HEK293 (cell line): ENCODE measurements around the gene PAPSS1.

Experiments used
- CTCF ChIA-PET: fragments of 350-600 bp; formaldehyde crosslinking; extraction: SDS; loops from one replicate; lab custom pipeline; 2021; ENCODE audit warnings: antibody characterized with exemption; lab: Yijun Ruan, JAX
- POLR2A ChIA-PET: fragments of 300-600 bp; formaldehyde crosslinking; extraction: SDS; loops from one replicate; lab custom pipeline; 2020; ENCODE audit warnings: antibody characterized with exemption, inconsistent platforms; lab: Yijun Ruan, JAX
- H3K27ac ChIP-seq: fragments of 200-500 bp; sonication (Bioruptor generic); 2 replicates; pipeline ENCODE4 v1.5.1; 2014; ENCODE audit warnings: low read depth, low read length, control low read depth, inconsistent platforms; ENCODE audit errors: extremely low read depth
- H3K36me3 ChIP-seq, 2 experiments: fragments of 200-500 bp in 1 of 2; sonication (Bioruptor generic) in 1 of 2; 1 replicate in 1 of 2; 2 replicates in 1 of 2; pipeline ENCODE4 v1.5.1; 2014 to 2017; ENCODE audit warnings: inconsistent platforms in 2 of 2, low read length in 2 of 2; ENCODE audit not compliant: control insufficient read depth in 2 of 2, insufficient read depth in 1 of 2
- H3K4me1 ChIP-seq: fragments of 200-500 bp; sonication (Bioruptor generic); 2 replicates; pipeline ENCODE4 v1.5.1; 2014; ENCODE audit warnings: mild to moderate bottlenecking, low read length, inconsistent platforms; ENCODE audit not compliant: control insufficient read depth, insufficient read depth
- H3K4me3 ChIP-seq: 2 replicates; pipeline ENCODE4 v1.5.1; 2011; ENCODE audit warnings: low read depth, mild to moderate bottlenecking, control low read depth, low read length, moderate library complexity
- H3K9me3 ChIP-seq: fragments of 200-500 bp; sonication (Bioruptor generic); 2 replicates; pipeline ENCODE4 v1.5.1; 2014; ENCODE audit warnings: low read depth, low read length, inconsistent platforms; ENCODE audit not compliant: control insufficient read depth, insufficient read depth
- HOXC10 ChIP-seq: sonication (generic); formaldehyde crosslinking; IDR thresholded peaks from 2 replicates; pipeline ENCODE4 v1.8.1; 2023; ENCODE audit warnings: mild to moderate bottlenecking, missing genetic modification reagents
- PRDM1 ChIP-seq: fragments of 450-650 bp; formaldehyde crosslinking; IDR thresholded peaks from 2 replicates; pipeline ENCODE4; 2016; ENCODE audit warnings: missing biosample characterization, missing genetic modification characterization
- SCRT1 ChIP-seq: fragments of 450-650 bp; formaldehyde crosslinking; IDR thresholded peaks from 2 replicates; pipeline ENCODE4 v1.5.1; 2016; ENCODE audit warnings: missing biosample characterization, missing genetic modification characterization, borderline replicate concordance
- SCRT2 ChIP-seq: fragments of 450-650 bp; formaldehyde crosslinking; IDR thresholded peaks from 2 replicates; pipeline ENCODE4 v1.5.1; 2016; ENCODE audit warnings: missing biosample characterization, missing genetic modification characterization
- YY2 ChIP-seq: fragments of 450-650 bp; formaldehyde crosslinking; IDR thresholded peaks from 2 replicates; pipeline ENCODE4 v1.5.1; 2016; ENCODE audit warnings: missing biosample characterization, missing genetic modification characterization
- ZBTB1 ChIP-seq: fragments of 450-650 bp; formaldehyde crosslinking; IDR thresholded peaks from 2 replicates; pipeline ENCODE4 v1.5.1; 2016; ENCODE audit warnings: missing biosample characterization, missing genetic modification characterization
- ZBTB21 ChIP-seq: fragments of 450-650 bp; formaldehyde crosslinking; IDR thresholded peaks from 2 replicates; pipeline ENCODE4 v1.5.1; 2017; ENCODE audit warnings: missing biosample characterization, missing genetic modification characterization
- ZIC2 ChIP-seq: fragments of 450-650 bp; formaldehyde crosslinking; IDR thresholded peaks from 2 replicates; pipeline ENCODE4 v1.5.1; 2016; ENCODE audit warnings: missing biosample characterization, missing genetic modification characterization
- ZNF175 ChIP-seq: fragments of 450-650 bp; formaldehyde crosslinking; IDR thresholded peaks from 2 replicates; pipeline ENCODE4 v1.5.1; 2016; ENCODE audit warnings: missing biosample characterization, missing genetic modification characterization
- ZNF2 ChIP-seq: fragments of 450-650 bp; formaldehyde crosslinking; IDR thresholded peaks from 2 replicates; pipeline ENCODE4 v1.5.1; 2016; ENCODE audit warnings: missing biosample characterization, missing genetic modification characterization
- ZNF510 ChIP-seq: fragments of 450-650 bp; formaldehyde crosslinking; IDR thresholded peaks from 2 replicates; pipeline ENCODE4 v1.5.1; 2018; ENCODE audit warnings: mild to moderate bottlenecking, missing genetic modification characterization, missing biosample characterization; ENCODE audit not compliant: insufficient replicate concordance
- ZNF654 ChIP-seq: fragments of 450-650 bp; formaldehyde crosslinking; IDR thresholded peaks from 2 replicates; pipeline ENCODE4 v1.5.1; 2016; ENCODE audit warnings: low read depth, missing biosample characterization, missing genetic modification characterization
- ZNF664 ChIP-seq: fragments of 450-650 bp; formaldehyde crosslinking; IDR thresholded peaks from 2 replicates; pipeline ENCODE4 v1.5.1; 2016; ENCODE audit warnings: missing biosample characterization, missing genetic modification characterization
- ZNF747 ChIP-seq: fragments of 450-650 bp; formaldehyde crosslinking; IDR thresholded peaks from 2 replicates; pipeline ENCODE4 v1.5.1; 2016; ENCODE audit warnings: missing biosample characterization, missing genetic modification characterization
- ZSCAN16 ChIP-seq: fragments of 450-650 bp; formaldehyde crosslinking; IDR thresholded peaks from 2 replicates; pipeline ENCODE4 v1.5.1; 2016; ENCODE audit warnings: missing biosample characterization, missing genetic modification characterization
- TF ChIP-seq, protein P1 (sequence below): fragments of 450-650 bp; formaldehyde crosslinking; IDR thresholded peaks from 2 replicates; pipeline ENCODE4 v1.5.1; 2016; ENCODE audit warnings: missing biosample characterization, missing genetic modification characterization
- TF ChIP-seq, protein P2 (sequence below): fragments of 450-650 bp; IDR thresholded peaks from 2 replicates; pipeline ENCODE4 v1.5.1; 2018; ENCODE audit warnings: missing biosample characterization, mild to moderate bottlenecking, missing genetic modification characterization
- TF ChIP-seq, protein P3 (sequence below): fragments of 450-650 bp; IDR thresholded peaks from 2 replicates; pipeline ENCODE4 v1.5.1; 2018; ENCODE audit warnings: missing biosample characterization, missing genetic modification characterization
- TF ChIP-seq, protein P4 (sequence below): fragments of 450-650 bp; formaldehyde crosslinking; IDR thresholded peaks from 2 replicates; pipeline ENCODE4 v1.5.1; 2016; ENCODE audit warnings: missing biosample characterization, missing genetic modification characterization, borderline replicate concordance
- TF ChIP-seq, protein P5 (sequence below): fragments of 450-650 bp; formaldehyde crosslinking; IDR thresholded peaks from 2 replicates; pipeline ENCODE4; 2016; ENCODE audit warnings: missing biosample characterization, missing genetic modification characterization

Gene PAPSS1

DNA sequence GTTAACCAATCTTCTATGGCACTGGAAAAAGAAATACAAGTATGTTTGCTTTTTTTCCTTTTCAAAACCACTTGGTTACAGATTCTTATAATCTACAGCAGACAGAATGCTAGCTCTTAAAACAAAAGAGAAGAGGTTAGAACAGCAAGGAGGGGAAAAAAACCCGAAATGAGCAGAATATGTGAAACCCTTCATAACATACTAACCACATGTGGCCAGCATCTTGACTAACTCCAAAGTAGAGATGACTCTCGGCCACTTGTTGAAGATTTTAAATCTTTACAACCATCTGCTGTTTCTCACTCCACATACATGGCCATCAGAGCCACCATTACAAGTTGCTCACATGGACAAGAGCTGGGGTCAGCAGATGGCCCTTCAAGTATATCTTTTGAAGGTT, 100.3 kb downstream of the PAPSS1 start:
- H3K27ac ChIP-seq: no peak overlapping the region
- H3K36me3 ChIP-seq: peaks cover 0 to 3% of the 10 kb centered on the region in 2 experiments; a peak in 1 of 3 replicates
- ChIA-PET CTCF (no interaction called here), POLR2A (no interaction called here)
- H3K4me3 ChIP-seq: no peak overlapping the region
- H3K9me3 ChIP-seq: no peaks in the 10 kb centered on the region
- TF ChIP-seq HOXC10 (CRISPR knock-in tag) (no peak), SCRT2 (tag by site-specific recombination) (0 out of 2 replicates have a peak, but pooled peaks have one; percentile 29)
- H3K4me1 ChIP-seq: no peaks in the 10 kb centered on the region

DNA sequence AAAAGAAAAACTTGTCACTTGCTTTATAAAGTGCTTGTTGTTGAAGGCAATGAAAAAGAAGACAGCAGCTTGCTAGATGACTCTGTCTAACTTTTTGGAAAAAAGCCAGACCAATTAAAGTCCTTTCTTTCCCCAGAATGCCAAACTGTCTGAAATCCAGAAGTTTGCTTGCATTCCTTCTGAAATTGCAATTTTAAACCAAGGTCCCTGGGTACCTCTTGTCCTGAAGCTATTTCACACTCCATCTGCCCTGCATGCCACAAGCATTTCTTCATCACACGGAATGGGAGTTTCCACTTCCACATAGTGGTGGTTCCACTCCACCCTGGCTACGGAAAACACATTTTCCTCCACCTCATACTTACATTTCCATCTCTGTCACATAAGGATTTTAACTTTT, 101.0 kb downstream of the PAPSS1 start:
- H3K36me3 ChIP-seq: peaks cover 0 to 2% of the 10 kb centered on the region in 2 experiments; a peak in 1 of 3 replicates
- H3K27ac ChIP-seq: no peak overlapping the region
- CTCF ChIA-PET: no interaction called here
- no peak for TF ChIP-seq ZIC2 (tag by site-specific recombination)
- TF ChIP-seq, protein P1, sequence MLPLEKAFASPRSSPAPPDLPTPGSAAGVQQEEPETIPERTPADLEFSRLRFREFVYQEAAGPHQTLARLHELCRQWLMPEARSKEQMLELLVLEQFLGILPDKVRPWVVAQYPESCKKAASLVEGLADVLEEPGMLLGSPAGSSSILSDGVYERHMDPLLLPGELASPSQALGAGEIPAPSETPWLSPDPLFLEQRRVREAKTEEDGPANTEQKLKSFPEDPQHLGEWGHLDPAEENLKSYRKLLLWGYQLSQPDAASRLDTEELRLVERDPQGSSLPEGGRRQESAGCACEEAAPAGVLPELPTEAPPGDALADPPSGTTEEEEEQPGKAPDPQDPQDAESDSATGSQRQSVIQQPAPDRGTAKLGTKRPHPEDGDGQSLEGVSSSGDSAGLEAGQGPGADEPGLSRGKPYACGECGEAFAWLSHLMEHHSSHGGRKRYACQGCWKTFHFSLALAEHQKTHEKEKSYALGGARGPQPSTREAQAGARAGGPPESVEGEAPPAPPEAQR (tag by site-specific recombination): no peak
- H3K4me1 ChIP-seq: no peaks in the 10 kb centered on the region
- POLR2A ChIA-PET: no interaction called here
- no peak overlapping the region for H3K4me3 ChIP-seq
- no peaks in the 10 kb centered on the region for H3K9me3 ChIP-seq

DNA sequence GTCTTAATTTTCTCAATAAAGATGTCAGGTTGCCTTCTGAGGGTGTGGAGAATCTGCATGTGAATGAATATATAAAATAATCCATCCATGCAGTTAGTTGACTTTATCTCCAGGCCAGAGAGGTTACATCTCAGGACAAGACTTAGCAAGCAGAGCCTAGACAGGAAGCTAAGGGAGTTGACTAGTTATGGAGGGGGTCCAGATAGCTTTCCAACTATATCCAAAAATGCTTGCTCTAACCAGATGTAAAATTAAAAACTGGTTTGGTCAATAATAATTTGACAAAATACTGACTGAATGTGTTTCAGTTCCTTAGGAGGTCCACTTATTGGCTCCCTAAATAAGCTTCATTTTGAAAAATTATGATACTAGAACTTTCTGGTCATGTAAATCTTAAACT, 101.4 kb downstream of the PAPSS1 start:
- ChIA-PET POLR2A (no interaction called here), CTCF (no interaction called here)
- H3K36me3 ChIP-seq: peaks cover 0 to 3% of the 10 kb centered on the region in 2 experiments; a peak in 1 of 3 replicates
- H3K9me3 ChIP-seq: no peaks in the 10 kb centered on the region
- no peak overlapping the region for H3K4me3 ChIP-seq
- H3K4me1 ChIP-seq: no peaks in the 10 kb centered on the region
- no peak overlapping the region for H3K27ac ChIP-seq
- TF ChIP-seq ZBTB1 (tag by site-specific recombination) (no peak), ZBTB21 (tag by site-specific recombination) (no peak), YY2 (tag by site-specific recombination) (no peak), ZNF654 (no peak), ZSCAN16 (tag by site-specific recombination) (no peak), PRDM1 (tag by site-specific recombination) (no peak), ZNF747 (tag by site-specific recombination) (no peak), ZNF510 (tag by site-specific recombination) (no peak), ZNF664 (tag by site-specific recombination) (no peak), ZNF175 (tag by site-specific recombination) (no peak), ZNF2 (tag by site-specific recombination) (no peak), SCRT1 (no peak)
- TF ChIP-seq, protein P2, sequence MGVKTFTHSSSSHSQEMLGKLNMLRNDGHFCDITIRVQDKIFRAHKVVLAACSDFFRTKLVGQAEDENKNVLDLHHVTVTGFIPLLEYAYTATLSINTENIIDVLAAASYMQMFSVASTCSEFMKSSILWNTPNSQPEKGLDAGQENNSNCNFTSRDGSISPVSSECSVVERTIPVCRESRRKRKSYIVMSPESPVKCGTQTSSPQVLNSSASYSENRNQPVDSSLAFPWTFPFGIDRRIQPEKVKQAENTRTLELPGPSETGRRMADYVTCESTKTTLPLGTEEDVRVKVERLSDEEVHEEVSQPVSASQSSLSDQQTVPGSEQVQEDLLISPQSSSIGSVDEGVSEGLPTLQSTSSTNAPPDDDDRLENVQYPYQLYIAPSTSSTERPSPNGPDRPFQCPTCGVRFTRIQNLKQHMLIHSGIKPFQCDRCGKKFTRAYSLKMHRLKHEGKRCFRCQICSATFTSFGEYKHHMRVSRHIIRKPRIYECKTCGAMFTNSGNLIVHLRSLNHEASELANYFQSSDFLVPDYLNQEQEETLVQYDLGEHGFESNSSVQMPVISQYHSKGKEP (tag by site-specific recombination): no peak
- TF ChIP-seq, protein P3, sequence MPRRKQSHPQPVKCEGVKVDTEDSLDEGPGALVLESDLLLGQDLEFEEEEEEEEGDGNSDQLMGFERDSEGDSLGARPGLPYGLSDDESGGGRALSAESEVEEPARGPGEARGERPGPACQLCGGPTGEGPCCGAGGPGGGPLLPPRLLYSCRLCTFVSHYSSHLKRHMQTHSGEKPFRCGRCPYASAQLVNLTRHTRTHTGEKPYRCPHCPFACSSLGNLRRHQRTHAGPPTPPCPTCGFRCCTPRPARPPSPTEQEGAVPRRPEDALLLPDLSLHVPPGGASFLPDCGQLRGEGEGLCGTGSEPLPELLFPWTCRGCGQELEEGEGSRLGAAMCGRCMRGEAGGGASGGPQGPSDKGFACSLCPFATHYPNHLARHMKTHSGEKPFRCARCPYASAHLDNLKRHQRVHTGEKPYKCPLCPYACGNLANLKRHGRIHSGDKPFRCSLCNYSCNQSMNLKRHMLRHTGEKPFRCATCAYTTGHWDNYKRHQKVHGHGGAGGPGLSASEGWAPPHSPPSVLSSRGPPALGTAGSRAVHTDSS (tag by site-specific recombination): no peak
- TF ChIP-seq, protein P4, sequence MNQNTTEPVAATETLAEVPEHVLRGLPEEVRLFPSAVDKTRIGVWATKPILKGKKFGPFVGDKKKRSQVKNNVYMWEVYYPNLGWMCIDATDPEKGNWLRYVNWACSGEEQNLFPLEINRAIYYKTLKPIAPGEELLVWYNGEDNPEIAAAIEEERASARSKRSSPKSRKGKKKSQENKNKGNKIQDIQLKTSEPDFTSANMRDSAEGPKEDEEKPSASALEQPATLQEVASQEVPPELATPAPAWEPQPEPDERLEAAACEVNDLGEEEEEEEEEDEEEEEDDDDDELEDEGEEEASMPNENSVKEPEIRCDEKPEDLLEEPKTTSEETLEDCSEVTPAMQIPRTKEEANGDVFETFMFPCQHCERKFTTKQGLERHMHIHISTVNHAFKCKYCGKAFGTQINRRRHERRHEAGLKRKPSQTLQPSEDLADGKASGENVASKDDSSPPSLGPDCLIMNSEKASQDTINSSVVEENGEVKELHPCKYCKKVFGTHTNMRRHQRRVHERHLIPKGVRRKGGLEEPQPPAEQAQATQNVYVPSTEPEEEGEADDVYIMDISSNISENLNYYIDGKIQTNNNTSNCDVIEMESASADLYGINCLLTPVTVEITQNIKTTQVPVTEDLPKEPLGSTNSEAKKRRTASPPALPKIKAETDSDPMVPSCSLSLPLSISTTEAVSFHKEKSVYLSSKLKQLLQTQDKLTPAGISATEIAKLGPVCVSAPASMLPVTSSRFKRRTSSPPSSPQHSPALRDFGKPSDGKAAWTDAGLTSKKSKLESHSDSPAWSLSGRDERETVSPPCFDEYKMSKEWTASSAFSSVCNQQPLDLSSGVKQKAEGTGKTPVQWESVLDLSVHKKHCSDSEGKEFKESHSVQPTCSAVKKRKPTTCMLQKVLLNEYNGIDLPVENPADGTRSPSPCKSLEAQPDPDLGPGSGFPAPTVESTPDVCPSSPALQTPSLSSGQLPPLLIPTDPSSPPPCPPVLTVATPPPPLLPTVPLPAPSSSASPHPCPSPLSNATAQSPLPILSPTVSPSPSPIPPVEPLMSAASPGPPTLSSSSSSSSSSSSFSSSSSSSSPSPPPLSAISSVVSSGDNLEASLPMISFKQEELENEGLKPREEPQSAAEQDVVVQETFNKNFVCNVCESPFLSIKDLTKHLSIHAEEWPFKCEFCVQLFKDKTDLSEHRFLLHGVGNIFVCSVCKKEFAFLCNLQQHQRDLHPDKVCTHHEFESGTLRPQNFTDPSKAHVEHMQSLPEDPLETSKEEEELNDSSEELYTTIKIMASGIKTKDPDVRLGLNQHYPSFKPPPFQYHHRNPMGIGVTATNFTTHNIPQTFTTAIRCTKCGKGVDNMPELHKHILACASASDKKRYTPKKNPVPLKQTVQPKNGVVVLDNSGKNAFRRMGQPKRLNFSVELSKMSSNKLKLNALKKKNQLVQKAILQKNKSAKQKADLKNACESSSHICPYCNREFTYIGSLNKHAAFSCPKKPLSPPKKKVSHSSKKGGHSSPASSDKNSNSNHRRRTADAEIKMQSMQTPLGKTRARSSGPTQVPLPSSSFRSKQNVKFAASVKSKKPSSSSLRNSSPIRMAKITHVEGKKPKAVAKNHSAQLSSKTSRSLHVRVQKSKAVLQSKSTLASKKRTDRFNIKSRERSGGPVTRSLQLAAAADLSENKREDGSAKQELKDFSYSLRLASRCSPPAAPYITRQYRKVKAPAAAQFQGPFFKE (tag by site-specific recombination): no peak
- TF ChIP-seq, protein P5, sequence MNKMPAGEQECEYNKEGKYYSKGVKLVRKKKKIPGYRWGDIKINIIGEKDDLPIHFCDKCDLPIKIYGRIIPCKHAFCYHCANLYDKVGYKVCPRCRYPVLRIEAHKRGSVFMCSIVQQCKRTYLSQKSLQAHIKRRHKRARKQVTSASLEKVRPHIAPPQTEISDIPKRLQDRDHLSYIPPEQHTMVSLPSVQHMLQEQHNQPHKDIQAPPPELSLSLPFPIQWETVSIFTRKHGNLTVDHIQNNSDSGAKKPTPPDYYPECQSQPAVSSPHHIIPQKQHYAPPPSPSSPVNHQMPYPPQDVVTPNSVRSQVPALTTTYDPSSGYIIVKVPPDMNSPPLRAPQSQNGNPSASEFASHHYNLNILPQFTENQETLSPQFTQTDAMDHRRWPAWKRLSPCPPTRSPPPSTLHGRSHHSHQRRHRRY (tag by site-specific recombination): no peak
